ENCODE results near the gene SNUPN.
"Not testable (repeated sequence)": the region's sequence is repeated elsewhere in the genome, so short reads cannot be mapped to it uniquely, and the experiment has no call there.

SNUPN gene

DNA sequence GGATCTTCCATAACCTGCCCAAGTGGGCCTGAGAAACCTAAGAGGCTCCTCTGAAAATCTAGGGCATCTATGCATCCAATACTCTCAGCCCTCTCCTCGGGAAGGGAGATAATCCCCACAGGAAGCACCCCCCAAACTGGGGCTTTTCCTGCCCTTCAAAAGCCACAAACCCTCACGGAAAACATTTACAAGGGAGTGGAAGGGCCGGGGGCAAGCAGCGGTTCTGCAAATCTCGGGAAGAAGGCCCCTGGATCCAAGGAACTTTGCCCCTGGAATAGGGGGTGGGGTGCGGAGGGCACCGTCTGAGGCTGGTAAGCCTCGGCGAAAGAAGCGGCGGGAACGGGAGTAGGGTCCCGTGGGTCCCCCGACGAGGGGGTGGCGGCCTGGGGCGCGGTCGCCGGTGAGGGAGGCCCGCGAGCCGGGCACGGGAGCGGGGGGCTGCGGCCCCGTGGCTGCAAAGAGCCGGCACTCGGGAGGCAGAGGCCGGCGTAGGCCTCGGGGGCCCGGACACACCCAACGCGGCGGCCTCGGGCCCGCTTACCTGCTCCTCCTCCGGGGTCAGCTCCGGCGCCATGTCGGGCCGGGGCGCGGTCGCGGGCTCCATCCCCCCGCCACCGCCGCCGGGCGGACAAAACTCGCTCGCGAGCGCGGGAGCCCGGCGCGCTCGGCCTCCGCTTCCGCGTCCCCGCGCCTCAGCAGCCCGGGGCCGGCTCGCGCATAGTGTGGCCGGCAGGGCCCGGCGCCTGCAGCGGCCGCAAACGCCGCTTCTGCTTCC, 47.2 kb downstream of the SNUPN start:
- DNase-seq = no peak

DNA sequence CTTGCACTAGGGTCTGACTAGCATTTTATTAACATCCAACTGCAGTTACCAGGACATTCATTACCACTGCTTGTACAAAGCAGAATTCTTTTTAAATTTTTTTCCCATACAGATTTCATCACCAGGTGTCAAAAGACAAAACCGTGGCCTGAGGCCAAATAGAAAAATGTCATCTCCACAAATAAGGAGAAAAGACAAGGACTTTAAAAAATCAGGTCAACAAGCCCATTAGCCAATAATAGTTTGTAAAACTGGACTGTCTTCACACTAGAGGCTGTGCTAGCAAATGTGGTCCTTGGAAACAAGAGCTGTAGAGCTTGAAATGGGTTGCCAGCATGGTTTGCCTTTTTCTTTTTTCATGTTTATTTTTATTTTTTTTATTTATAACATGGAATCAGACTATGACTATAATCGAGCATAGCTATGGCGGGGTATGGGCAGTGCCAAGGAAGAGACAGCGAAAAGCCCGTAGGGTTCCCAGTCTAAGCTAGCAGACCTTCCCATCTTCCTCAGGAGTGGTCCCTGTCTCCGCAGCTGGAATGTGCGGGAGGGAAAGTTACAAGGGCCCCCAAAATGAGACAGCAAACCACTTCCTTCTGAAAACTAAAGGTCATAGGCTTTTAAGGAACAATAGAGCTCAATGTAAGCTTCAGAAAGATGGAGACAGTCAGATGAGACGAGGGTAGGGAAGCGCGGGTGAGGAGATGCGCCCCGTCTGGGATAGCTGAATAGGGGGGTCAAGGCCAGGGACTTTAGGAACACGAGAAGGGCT, 47.9 kb downstream of the SNUPN start:
- peak; percentile 48 for DNase-seq

DNA sequence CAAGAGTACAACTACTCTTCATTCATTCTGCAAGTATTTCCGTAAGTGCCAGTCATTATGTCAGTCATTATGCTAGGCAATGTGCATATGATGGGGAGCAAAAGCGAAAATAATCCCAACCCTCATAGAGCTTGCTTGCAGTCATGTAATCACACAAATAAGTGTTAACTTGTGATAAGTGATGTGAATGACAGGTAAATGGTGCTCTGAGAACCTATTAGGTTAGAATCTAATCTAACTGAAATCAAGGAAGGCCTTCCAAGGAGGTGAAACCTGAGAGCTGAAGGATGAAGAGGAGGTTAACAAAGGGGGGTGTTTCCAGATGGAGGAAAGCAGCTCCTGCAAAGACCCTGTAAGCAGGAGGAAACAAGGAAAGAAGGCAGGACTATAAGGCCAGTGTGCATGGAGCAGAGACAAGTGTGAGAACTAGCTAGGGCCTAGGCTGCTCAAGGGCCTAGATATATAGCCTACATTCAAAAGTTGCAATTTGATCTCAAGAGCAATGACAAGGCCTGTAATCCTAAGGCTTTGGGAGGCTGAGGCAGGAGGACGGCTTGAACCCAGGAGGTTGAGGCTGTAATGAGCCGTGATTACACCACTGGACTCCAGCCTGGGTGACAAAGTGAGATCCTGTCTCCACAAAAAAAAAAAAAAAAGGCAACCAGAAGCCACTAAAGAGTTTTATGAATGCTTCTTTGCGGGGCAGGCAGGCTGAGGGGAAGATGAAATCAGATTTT, 51.7 kb downstream of the SNUPN start:
- DNase-seq = no peak

GRCh38 chr15:75570126-75570845, 55.2 kb downstream of the SNUPN start:
- DNase-seq = no peak

- DNase-seq = peak; percentile 45
Measured at GRCh38 chr15:75565062-75565970, 60.2 kb downstream of the SNUPN start.

- DNase-seq = no peak
Measured at GRCh38 chr15:75561888-75562287, 63.6 kb downstream of the SNUPN start.

DNA sequence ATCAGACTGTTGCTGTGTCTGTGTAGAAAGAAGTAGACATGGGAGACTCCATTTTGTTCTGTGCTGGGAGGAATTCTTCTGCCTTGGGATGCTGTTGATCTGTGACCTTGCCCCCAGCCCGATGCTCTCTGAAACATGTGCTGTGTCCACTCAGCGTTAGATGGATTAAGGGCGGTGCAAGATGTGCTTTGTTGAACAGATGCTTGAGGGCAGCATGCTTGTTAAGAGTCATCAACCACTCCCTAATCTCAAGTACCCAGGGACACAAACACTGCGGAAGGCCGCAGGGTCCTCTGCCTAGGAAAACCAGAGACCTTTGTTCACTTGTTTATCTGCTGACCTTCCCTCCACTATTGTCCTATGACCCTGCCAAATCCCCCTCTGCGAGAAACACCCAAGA, 66.2 kb downstream of the SNUPN start:
- DNase-seq = not testable (repeated sequence)

- DNase-seq = not testable (repeated sequence)
Measured at GRCh38 chr15:75558955-75559354, 66.6 kb downstream of the SNUPN start.

DNA sequence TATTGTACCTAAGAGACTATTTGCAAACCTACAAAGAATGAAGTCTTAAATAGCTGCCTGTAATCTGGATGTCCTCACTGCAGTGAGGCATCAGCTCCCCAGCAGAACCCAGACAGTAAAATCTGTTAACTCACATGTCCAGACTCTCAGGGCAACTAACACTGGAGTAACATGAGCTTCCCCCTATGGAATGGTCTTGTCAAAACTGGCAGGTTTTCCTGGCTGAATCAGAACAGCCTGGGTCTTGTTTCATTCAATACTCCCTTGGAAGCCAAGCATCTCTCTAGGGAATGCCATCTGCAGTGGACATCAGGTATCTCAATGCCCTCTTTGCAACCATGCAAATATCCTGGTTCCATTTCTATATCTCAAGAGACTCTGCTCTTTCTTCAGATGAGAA, 70.8 kb downstream of the SNUPN start:
- no peak for DNase-seq

DNA sequence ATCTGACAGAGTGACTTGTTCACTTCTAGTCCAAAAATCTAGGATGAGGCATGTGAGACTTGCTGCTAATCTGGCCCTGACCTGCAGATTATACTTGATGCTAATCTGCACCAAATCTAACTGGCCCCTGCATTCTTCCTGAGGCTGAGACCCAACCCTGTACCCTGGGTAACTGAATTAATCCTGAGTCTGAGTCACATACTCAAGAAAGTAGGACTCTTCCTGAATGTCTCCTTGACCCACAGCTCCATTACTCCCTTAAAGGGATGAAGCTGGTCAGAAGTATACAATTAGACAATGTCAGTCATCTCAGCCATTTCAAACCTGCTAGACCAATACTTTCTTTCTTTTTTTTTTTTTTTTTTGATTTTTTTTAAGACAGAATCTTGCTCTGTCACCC, 71.9 kb downstream of the SNUPN start:
- DNase-seq = no peak

DNA sequence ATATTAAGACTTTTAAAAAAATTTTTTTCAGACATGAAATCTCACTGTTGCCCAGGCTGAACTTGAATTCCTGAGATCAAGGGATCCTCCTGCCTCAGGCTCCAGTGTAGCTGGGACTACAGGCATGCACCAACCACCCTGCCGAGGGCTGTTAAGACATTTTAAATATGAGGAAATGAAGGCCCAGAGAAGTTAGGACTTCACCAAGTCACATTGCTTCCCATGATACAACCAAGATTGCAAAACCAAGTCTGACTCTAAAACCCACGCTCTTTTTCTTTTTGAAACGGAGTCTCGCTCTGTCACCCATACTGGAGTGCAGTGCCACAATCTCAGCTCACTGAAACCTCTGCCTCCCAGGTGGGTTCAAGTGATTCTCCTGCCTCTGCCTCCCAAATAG, 74.4 kb downstream of the SNUPN start:
- no peak for DNase-seq
